GM12878 (cell line): ENCODE results near the gene RALGPS1. TPM values are rescaled to one million over a fixed set of nuclear protein-coding genes. Genes with fewer than 3 reads are reported as not detected.

Experiments used
- ATAC-seq: fragments of 200-7000 bp; cut with Tn5 transposase; 3 replicates; pipeline ENCODE4 v1.9.1; 2020; ENCODE audit warnings: mild to moderate bottlenecking, moderate library complexity
- BruUV-seq: library from RNA; stranded (reverse); fragments of 400-500 nt; replicated peaks from 2 replicates; lab custom pipeline; 2021; lab: Mats Ljungman, UMichigan
- CTCF ChIA-PET: fragments of 300-600 bp; sonication (Branson Sonifier 250); formaldehyde crosslinking; extraction: SDS; loops from one replicate; lab custom pipeline; 2021; ENCODE audit warnings: inconsistent platforms; lab: Yijun Ruan, JAX
- POLR2A ChIA-PET: fragments of 350-600 bp; formaldehyde crosslinking; extraction: SDS; loops from one replicate; lab custom pipeline; 2021; ENCODE audit warnings: inconsistent platforms; lab: Charles Lee
- RAD21 ChIA-PET: fragments of 300-600 bp; sonication (Branson Sonifier 250); formaldehyde crosslinking; loops from one replicate; lab custom pipeline; 2023; ENCODE audit warnings: antibody characterized with exemption; ENCODE audit not compliant: unreplicated experiment; lab: Charles Lee
- SMC1A ChIA-PET: fragments of 300-600 bp; sonication (Branson Sonifier 250); formaldehyde crosslinking; loops from one replicate; lab custom pipeline; 2023; ENCODE audit not compliant: unreplicated experiment, uncharacterized antibody; lab: Charles Lee
- DNase-seq: peaks from one replicate; pipeline ENCODE4 v3.0.0-alpha.2; 2011; ENCODE audit warnings: low read depth, low spot score
- FAIRE-seq: peaks from 3 replicates; lab custom pipeline; 2011; peaks lifted over from hg19 to GRCh38; lab: Jason Lieb, UNC
- H2AFZ ChIP-seq: 2 replicates; pipeline ENCODE4 v1.6.0; 2011; ENCODE audit warnings: low read depth, low read length, control low read depth; ENCODE audit not compliant: control insufficient read depth
- H3K27ac ChIP-seq: 2 replicates; pipeline ENCODE4 v1.5.1; 2011; ENCODE audit warnings: control low read depth; ENCODE audit not compliant: control insufficient read depth, insufficient read depth
- H3K27me3 ChIP-seq, 2 experiments: replicated peaks in 1 of 2; 2 replicates each; pipeline versions ENCODE4 v1.6.0 to v1.6.1; 2011; ENCODE audit warnings: low read length in 1 of 2; ENCODE audit not compliant: control insufficient read depth in 2 of 2, insufficient read depth in 2 of 2
- H3K36me3 ChIP-seq, 2 experiments: 2 replicates each; pipeline ENCODE4 v1.5.1; 2011; ENCODE audit warnings: low read length in 1 of 2; ENCODE audit not compliant: control insufficient read depth in 2 of 2, insufficient read depth in 2 of 2
- H3K4me1 ChIP-seq: 2 replicates; pipeline ENCODE4 v1.6.1; 2011; ENCODE audit warnings: mild to moderate bottlenecking, low read length, moderate library complexity, mixed read lengths; ENCODE audit not compliant: control insufficient read depth, insufficient read depth
- H3K4me2 ChIP-seq: 2 replicates; pipeline ENCODE4 v1.6.0; 2011; ENCODE audit warnings: control low read depth; ENCODE audit not compliant: control insufficient read depth, insufficient read depth
- H3K4me3 ChIP-seq: fragments of 200-600 bp; sonication (generic); 2 replicates; pipeline ENCODE4 v1.5.1; 2016
- H3K79me2 ChIP-seq: 2 replicates; pipeline ENCODE4 v1.6.0; 2011; ENCODE audit warnings: low read length; ENCODE audit not compliant: control insufficient read depth, insufficient read depth
- H3K9ac ChIP-seq: 2 replicates; pipeline ENCODE4 v1.8.0; 2011; ENCODE audit warnings: low read length, control low read depth, mixed read lengths; ENCODE audit not compliant: control insufficient read depth, insufficient read depth
- H3K9me3 ChIP-seq: replicated peaks from 3 replicates; pipeline ENCODE4 v1.5.1; 2011; ENCODE audit warnings: mild to moderate bottlenecking, low read length; ENCODE audit not compliant: control insufficient read depth, insufficient read depth
- H4K20me1 ChIP-seq: 2 replicates; pipeline ENCODE4 v1.6.0; 2011; ENCODE audit not compliant: control insufficient read depth, insufficient read depth
- ASH2L ChIP-seq: fragments of 300-600, 200-600 bp; sonication (generic); IDR thresholded peaks from 2 replicates; pipeline ENCODE4 v1.6.1; 2017; ENCODE audit warnings: low read depth, mild to moderate bottlenecking, borderline replicate concordance
- ATF7 ChIP-seq: fragments of 450-650 bp; IDR thresholded peaks from 2 replicates; pipeline ENCODE4 v1.6.1; 2016; ENCODE audit warnings: low read depth, mild to moderate bottlenecking
- EED ChIP-seq: sonication (generic); IDR thresholded peaks from 2 replicates; pipeline ENCODE4 v1.6.1; 2016; ENCODE audit warnings: antibody characterized with exemption, low read depth
- FOS ChIP-seq: IDR thresholded peaks from 3 replicates; pipeline ENCODE4 v1.6.1; 2011; ENCODE audit warnings: borderline replicate concordance; ENCODE audit not compliant: insufficient read length; ENCODE audit errors: extremely low read depth
- KAT2A ChIP-seq: conservative IDR thresholded peaks from 2 replicates; pipeline ENCODE4 v1.6.1; 2011; ENCODE audit warnings: low read depth, low read length; ENCODE audit not compliant: control insufficient read depth
- KDM1A ChIP-seq: fragments of 200-600 bp; sonication (generic); IDR thresholded peaks from 2 replicates; pipeline ENCODE4 v1.6.1; 2016; ENCODE audit warnings: borderline replicate concordance
- MEF2A ChIP-seq: IDR thresholded peaks from 2 replicates; pipeline ENCODE4 v1.6.1; 2011; ENCODE audit warnings: low read depth, mild to moderate bottlenecking, low read length, moderate library complexity; ENCODE audit not compliant: insufficient read depth
- POLR2AphosphoS2 ChIP-seq: IDR thresholded peaks from 2 replicates; pipeline ENCODE4 v1.6.1; 2011; ENCODE audit warnings: low read depth, mild to moderate bottlenecking, low read length, improper control_type of control experiment, moderate library complexity
- RUNX3 ChIP-seq: IDR thresholded peaks from 2 replicates; pipeline ENCODE4 v1.6.1; 2012; ENCODE audit warnings: low read length, inconsistent platforms
- SIX5 ChIP-seq: IDR thresholded peaks from 2 replicates; pipeline ENCODE4 v1.6.1; 2011; ENCODE audit warnings: mild to moderate bottlenecking, low read depth, low read length, moderate library complexity; ENCODE audit not compliant: severe bottlenecking
- SP1 ChIP-seq: IDR thresholded peaks from one replicate; pipeline ENCODE4 v1.6.1; 2011; ENCODE audit warnings: low read depth, low read length
- SREBF2 ChIP-seq: IDR thresholded peaks from 2 replicates; pipeline ENCODE4 v1.6.1; 2012; ENCODE audit warnings: mild to moderate bottlenecking, low read length
- ZNF384 ChIP-seq: IDR thresholded peaks from 2 replicates; pipeline ENCODE4 v1.6.1; 2012; ENCODE audit warnings: low read depth, mild to moderate bottlenecking, low read length, improper control_type of control experiment, borderline replicate concordance
- ZNF622 ChIP-seq: fragments of 450-650 bp; IDR thresholded peaks from 2 replicates; pipeline ENCODE4 v1.6.1; 2017; ENCODE audit warnings: mild to moderate bottlenecking, inconsistent platforms
- WGBS: methylation state at CpG from one replicate; pipeline ENCODE4 v1.1.6; 2016; ENCODE audit warnings: low lambda C conversion rate; ENCODE audit not compliant: insufficient replicate concordance, insufficient coverage; ENCODE audit errors: missing lambda C conversion rate; 5-methylcytosine and 5-hydroxymethylcytosine counted together
- in situ Hi-C: fragments of 300-500 bp; cut with MboI; formaldehyde crosslinking; loops from 9 replicates; pipeline ENCODE4 v1.14.3; 2018; ENCODE audit warnings: mixed read lengths
- intact Hi-C: fragments of 100-400 bp; cut with micrococcal nuclease; formaldehyde crosslinking; loops from one replicate; pipeline ENCODE4 v1.14.2; 2022; ENCODE audit not compliant: unreplicated experiment
- polyA plus RNA-seq, 11 experiments: library from polyadenylated mRNA; depleted of rRNA in 4 of 11; unstranded in 6 of 11; stranded (reverse) in 5 of 11; fragments of >200 nt; fragmentation: Nextera tagmentation in 4 of 11; fragmentation: Illumina TruSeq in 1 of 11; extraction: Ambion mirVana in 4 of 11; extraction: Trizol in 1 of 11; gene quantifications; 1 replicate in 1 of 11; 2 replicates in 10 of 11; pipeline versions ENCODE4 v1.2.1 to v1.2.3, GENCODE V29; 2011 to 2016; ENCODE audit warnings: inconsistent platforms in 2 of 11, missing spikeins in 2 of 11, low read depth in 1 of 11
- total RNA-seq, 4 experiments: library from RNA; depleted of rRNA in 3 of 4; stranded (reverse); fragments of >200 nt in 3 of 4; fragmentation: Illumina TruSeq in 1 of 4; extraction: Trizol in 1 of 4; gene quantifications; 2 replicates each; pipeline versions ENCODE4 v1.2.1 to v1.2.3, GENCODE V29; 2013 to 2021

Gene RALGPS1
- total and polyA plus RNA-seq, 10 of the 15 experiments (the other 5 are each of a cell fraction or from before 2014, with no cell fraction given): 0.13 to 5.6 (median 2.7) TPM

DNA sequence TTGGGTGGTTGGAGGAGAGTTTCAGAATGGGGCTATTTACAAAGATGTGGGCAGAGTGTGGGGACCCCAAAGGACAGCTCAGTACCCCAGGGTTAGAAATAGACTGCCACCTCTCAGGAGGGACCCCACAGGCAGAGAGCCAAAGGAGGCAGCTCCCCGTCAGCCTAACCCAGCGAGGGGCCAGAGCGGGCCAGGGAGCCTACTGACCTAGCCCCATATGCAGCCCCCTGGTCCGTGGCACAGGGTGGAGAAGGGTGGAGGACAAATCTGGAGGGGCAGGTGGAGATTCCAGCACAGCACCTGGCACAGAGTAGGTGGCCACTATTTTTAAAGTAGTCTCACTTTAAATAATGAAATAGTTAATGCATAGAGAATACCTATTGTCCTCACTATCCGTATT is 275.0 kb downstream of the RALGPS1 start:
- H3K36me3 ChIP-seq: no peaks in the 10 kb centered on the region
- H3K79me2 ChIP-seq: no peaks in the 10 kb centered on the region
- WGBS: 60% methylated on average over 5 of the region's 5 CpGs
- ATAC-seq (no peak), DNase-seq (no peak), FAIRE-seq (no peak)
- BruUV-seq: no TSS peak
- H3K4me3 ChIP-seq: no peak overlapping the region
- in situ Hi-C loops (no loop called here), intact Hi-C loops (no loop called here)
- no peak overlapping the region for H2AFZ ChIP-seq
- TF ChIP-seq ATF7: no peak
- no peak overlapping the region for H3K27ac ChIP-seq
- peaks cover 10% of the 10 kb centered on the region for H3K4me1 ChIP-seq
- POLR2A ChIA-PET: interaction anchor here (0.7 to 0.9 kb wide), 2 partner anchors 8 to 19 kb away, joined by 4 to 5 read pairs; no protein-coding TSS in a partner anchor
- RAD21 ChIA-PET: interaction anchor here (0.9 to 17.4 kb wide), 5 partner anchors 9 to 203 kb away, joined by 3 to 515 read pairs (median 4); no protein-coding TSS in a partner anchor
- SMC1A ChIA-PET: interaction anchor here (1.6 to 28.2 kb wide), 6 partner anchors 8 to 225 kb away, joined by 4 to 812 read pairs (median 7); no protein-coding TSS in a partner anchor
- H3K9ac ChIP-seq: no peak overlapping the region
- no peaks in the 10 kb centered on the region for H4K20me1 ChIP-seq
- CTCF ChIA-PET: interaction anchor here (1.1 to 2.3 kb wide), 5 partner anchors 9 to 224 kb away, joined by 3 to 15 read pairs (median 10); no protein-coding TSS in a partner anchor
- H3K4me2 ChIP-seq: no peak overlapping the region
- H3K9me3 ChIP-seq: no peaks in the 10 kb centered on the region
- no peaks in the 10 kb centered on the region for H3K27me3 ChIP-seq

DNA sequence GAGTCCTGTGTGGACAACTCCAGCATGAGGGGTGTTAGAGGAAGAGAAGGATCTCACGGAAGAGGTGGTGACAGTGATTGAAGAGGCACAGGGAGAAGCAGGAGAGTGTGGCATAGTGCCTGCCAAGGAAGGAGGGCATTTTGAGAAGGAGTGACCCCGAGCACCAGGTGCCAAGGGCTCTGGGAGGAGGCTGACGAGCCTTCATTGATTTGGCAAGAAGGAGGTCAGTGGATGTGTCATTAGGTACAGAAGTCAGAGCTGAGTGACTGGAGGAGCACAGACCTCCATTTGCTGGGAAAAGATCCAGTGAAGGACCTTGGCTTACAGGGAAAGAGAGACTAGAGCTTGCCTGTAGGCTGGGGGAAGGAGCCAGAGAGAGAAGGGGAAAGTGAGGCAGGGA is 278.2 kb downstream of the RALGPS1 start:
- Histone ChIP-seq H3K79me2 (no peaks in the 10 kb centered on the region), H3K4me2 (no peak overlapping the region), H3K9ac (no peak overlapping the region), H3K27me3 (no peaks in the 10 kb centered on the region), H4K20me1 (no peaks in the 10 kb centered on the region), H2AFZ (no peak overlapping the region), H3K9me3 (no peaks in the 10 kb centered on the region), H3K36me3 (no peaks in the 10 kb centered on the region), H3K27ac (no peak overlapping the region), H3K4me1 (peaks cover 3% of the 10 kb centered on the region), H3K4me3 (no peak overlapping the region)
- DNase-seq (no peak), ATAC-seq (no peak), FAIRE-seq (no peak)
- no TSS peak for BruUV-seq
- 66% methylated on average over 3 of the region's 3 CpGs for WGBS
- intact Hi-C loops: no loop called here
- in situ Hi-C loops: no loop called here
- ChIA-PET RAD21 (interaction anchor here (1.1 to 11.3 kb wide), 3 partner anchors 9 to 252 kb away, joined by 3 to 226 read pairs (median 21); no protein-coding TSS in a partner anchor), CTCF (interaction anchor here (0.6 to 11.7 kb wide), 5 partner anchors 27 to 685 kb away, joined by 3 to 174 read pairs (median 3); no protein-coding TSS in a partner anchor), POLR2A (interaction anchor here (0.6 to 1.0 kb wide), 2 partner anchors 251 to 631 kb away, joined by 3 to 4 read pairs; no protein-coding TSS in a partner anchor), SMC1A (interaction anchor here (1.5 to 28.2 kb wide), 4 partner anchors 8 to 251 kb away, joined by 3 to 812 read pairs (median 8); no protein-coding TSS in a partner anchor)
- TF ChIP-seq MEF2A (no peak), ASH2L (no peak), ZNF384 (no peak), SIX5 (no peak), EED (no peak), KAT2A (no peak), SREBF2 (no peak), ZNF622 (no peak), FOS (no peak), KDM1A (no peak), RUNX3 (no peak), SP1 (no peak), POLR2AphosphoS2 (no peak)
